ENCODE measurements around the gene PRICKLE1.

Gene PRICKLE1

GRCh38 chr12:42589465-42590329 is at the start of gene PRICKLE1:
Gene PRICKLE1, minus strand, starts transcription at chr12:42589746. Its CDS starts 117,230 bp downstream, at chr12:42472516.
- DNase-seq (ENCODE audit: low spot score) = no peak

DNA sequence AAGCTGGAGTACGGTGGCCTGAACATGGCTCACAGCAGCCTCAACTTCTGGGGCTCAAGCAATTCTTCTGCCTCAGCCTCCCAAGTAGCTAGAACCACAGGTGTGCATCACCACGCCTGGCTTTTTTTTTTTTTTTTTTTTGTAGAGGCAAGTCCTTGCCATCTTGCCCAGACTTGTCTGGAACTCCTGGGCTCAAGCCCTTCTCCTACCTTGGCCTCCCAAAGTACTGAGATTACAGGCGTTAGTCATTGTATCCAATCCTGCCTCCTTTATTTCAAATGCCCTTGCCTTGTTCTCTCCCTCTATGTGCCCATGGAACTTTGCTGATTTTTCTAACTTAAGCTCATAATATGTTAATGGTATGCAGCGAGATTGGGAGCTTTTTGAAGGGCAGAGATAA is 49.2 kb upstream of the PRICKLE1 start:
- no peak for DNase-seq (ENCODE audit: low spot score)

- no peak for DNase-seq (ENCODE audit: low spot score)
Measured at GRCh38 chr12:42638011-42638410, 48.5 kb upstream of the PRICKLE1 start.

DNA sequence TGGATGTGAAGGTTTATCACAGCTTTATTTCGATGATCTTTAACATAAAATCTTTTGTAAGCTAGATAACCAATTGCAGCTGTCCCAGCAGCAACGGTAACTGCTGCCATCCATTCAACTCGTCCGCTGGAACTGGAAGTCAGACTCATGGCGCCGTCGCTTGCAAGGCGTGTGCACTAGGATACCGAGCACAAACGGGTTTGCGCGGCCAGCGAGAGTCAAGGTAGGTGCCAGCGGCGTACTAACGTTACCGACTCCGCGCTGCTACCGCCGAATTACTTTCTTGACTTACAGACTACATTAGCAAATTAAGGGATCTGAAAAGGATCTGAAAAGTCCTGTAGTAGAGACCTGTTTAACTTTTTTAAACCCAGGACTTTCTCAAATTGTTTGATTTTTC is 47.4 kb upstream of the PRICKLE1 start:
- no peak for DNase-seq (ENCODE audit: low spot score)

DNA sequence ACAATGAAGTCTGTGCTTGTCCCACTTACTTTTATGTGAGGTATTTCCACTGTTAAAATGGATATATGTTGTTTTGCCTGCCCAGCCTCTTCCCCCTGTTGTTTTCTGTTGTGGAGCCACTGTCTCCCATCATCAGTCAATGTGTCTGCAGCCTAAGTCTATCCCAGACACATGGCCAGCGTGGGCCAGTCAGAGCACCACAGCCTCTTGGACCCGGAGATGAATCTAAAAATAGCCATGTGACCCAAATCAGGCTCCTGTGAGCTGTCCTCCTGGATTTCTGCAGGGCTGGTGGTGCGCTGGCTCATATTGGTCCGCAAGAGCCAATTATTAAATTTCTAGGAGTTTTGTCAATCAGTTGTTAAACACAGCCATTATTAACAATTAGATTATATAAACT is 44.0 kb upstream of the PRICKLE1 start:
- no peak for DNase-seq (ENCODE audit: low spot score)

DNA sequence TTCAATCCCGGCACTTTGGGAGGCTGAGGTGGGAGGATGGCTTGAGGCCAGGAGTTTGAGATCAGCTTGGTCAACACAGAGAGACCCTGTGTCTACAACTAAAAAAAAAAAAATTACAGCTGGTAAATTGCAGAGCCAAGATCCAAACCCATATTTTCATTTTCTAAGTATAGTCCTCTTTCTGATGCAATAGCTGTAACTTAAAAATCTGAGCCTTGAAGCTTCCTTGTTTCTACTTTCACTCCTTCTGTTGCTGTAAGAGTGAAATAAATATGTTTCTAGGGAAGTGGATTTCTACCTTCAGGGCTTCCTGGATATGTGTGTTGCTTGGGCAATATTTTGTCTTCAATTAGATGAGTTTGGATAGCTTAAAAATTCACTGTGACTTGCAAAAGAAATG is 42.0 kb upstream of the PRICKLE1 start:
- DNase-seq (ENCODE audit: low spot score) = no peak

DNA sequence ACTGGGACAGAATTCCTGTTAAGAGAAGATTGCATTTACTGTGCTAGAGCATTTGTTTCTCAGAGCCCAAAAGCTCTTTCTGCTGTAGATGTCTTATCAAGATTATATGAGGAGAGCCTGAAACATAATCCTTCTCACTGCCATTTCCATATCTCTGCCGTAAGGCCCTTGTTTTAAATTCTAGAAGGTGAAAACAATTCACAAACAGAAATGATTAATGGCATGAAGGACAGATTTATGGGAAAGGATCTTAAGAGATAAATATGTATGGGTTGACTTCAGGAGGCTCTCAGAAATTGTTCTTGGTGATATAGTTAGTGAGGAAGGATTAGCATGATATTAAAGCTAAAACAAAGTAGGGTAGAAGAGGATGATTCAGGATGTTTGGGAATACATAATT is 40.8 kb upstream of the PRICKLE1 start:
- DNase-seq (ENCODE audit: low spot score) = no peak

DNA sequence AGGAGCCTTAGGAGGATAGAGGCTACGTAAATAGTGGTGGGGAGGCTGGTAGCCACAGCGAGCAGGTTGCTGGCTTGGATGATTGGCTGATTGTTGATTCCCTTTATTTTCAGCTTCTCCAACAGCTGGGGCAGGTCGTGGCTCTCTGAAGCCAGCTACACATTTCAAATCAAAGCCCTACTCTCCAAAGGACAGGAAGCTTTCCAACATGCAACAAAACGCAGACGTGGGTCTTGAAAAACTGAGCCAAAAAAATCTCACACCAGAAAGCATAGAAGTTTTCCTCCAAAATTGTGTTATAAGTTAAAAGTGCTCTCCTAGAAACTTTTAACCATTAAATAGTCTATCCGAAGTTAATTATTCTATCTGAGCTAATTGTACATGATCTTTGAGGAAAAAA is 37.6 kb upstream of the PRICKLE1 start:
- no peak for DNase-seq (ENCODE audit: low spot score)

- DNase-seq (ENCODE audit: low spot score) = no peak
Measured at GRCh38 chr12:42625611-42626010, 36.1 kb upstream of the PRICKLE1 start.

DNA sequence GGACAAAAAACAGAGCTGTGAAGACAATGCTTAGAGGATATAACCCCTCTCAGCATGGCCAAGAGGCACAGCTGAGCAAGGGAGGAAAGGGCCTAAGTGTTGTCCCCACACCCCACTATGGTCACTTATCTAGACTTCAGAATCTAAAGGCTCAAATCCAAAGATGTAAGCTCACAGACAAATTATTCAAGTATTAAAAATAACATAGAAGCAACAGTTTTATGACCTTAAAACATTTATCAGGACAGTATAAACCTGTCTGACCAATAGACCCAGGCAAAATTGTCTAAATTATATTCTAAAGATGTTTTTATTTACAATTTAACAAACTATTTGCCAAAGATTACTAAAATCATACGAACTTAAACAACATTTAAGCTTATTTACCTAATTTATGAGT is 28.1 kb upstream of the PRICKLE1 start:
- DNase-seq (ENCODE audit: low spot score) = no peak

- no peak for DNase-seq (ENCODE audit: low spot score)
Measured at GRCh38 chr12:42615006-42615405, 25.5 kb upstream of the PRICKLE1 start.

- DNase-seq (ENCODE audit: low spot score) = no peak
Measured at GRCh38 chr12:42612231-42612613, 22.7 kb upstream of the PRICKLE1 start.

DNA sequence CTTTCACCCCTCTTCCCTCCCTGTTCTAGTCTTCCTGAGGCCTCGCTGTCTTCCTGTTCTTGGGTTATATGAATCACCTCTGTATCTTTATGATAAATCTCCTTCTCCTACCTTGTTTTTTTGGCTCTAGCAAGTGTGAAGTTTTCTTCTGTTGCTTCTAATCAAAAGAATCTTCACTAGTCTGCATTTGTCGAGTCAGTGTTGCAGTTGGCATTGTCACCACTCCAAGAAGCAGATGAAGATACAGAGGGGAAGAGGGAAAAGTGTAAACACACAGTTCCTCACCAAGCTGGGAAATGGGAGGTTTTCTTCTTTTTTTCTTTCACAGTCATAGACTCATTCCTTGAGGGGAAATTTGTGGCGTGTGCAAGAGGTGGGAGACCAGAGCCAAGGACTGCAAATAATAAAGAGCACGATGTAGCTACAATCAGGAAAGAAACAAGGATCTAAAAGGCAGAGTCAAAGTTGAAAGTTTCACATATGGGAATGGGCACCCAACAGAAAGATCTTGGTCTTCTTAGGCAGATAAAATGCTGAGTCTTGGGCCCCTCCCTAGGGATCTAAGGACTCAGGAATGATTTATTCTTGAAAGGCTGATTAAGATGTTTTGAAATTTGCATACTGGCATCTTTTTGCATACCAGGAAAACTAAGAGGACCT is 22.2 kb upstream of the PRICKLE1 start:
- DNase-seq (ENCODE audit: low spot score) = no peak

DNA sequence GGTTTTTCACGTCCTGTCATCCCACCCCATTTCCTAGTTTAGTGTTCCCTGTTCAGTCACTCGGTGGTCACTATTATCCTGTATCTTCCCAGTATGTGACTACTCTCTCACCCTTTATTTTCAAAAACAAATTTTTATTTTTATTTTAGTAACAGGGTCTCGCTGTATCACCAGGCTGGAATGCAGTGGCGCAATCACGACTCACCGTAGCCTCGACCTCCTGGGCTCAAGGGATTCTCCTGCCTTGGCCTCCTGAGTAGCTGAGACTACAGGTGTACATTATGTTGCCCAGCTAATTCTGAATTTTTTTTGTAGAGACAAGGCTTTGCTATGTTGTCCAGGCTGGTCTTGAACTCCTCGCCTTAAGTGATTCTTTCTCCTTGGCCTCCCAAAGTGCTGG is 20.1 kb upstream of the PRICKLE1 start:
- no peak for DNase-seq (ENCODE audit: low spot score)

DNA sequence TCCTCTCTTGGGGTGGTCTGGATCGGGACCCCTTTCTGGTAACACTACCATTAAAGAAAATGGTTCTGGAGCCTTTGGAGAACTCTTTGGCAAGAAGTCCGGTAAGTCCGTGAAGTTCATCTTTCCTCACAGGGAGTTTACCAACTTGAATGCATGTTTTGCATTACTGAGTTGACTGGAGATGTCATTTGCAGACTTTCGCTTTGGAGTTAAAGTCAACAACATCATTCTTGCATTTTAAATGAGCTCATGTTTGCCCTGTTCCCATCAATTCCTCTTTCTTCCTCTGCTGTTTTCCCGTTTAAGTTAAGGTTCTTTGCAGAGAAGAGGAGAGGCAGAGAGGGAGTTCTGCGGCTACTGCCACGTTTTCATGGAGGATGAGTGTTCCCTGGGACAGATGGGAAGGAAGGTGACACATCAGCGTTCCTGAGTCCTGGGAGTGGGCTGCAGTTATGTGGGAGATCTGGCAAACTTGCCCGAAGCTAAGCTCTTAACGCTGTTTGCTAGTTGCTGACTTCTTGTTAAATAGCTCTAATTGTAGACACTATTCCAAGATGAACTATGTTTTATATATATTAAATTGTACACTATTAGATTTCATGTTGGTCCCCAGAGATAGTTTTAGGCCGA is 18.8 kb upstream of the PRICKLE1 start:
- DNase-seq (ENCODE audit: low spot score) = no peak

DNA sequence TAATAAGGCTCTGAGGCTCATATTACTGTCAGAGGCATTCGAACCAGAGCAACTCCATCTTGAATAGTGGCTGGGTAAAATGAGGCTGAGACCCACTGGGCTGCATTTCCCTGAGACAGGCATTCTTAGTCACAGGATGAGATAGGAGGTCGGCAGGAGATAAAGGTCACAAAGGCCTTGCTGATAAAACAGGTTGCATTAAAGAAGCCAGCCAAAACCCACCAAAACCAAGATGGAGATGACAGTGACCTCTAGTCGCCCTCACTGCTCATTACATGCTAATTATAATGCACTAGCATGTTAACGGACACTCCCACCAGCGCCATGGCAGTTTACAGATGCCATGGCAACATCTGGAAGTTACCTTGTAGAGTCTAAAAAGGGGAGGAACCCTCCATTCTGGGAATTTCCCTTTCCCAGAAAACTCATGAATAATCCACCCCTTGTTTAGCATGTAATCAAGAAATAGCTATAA is 18.1 kb upstream of the PRICKLE1 start:
- DNase-seq (ENCODE audit: low spot score) = no peak

DNA sequence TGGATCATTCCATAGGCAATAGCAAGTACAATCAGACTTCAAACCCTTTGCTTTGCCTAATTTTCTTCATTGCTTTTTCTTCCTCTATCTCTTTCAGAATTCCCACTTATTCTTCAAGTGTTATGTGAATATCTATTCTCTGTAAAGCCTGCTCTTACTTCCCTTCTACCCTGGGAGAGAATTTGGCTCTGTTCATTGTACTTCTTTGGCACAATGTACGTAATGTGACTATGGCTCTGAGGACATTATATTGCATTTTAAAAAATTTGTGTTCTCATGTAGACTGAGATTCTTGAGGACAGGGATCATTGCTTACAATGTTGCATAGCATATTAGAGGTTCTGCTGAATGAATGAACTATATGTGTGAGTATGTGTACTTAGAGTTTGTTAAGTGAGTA is 16.9 kb upstream of the PRICKLE1 start:
- no peak for DNase-seq (ENCODE audit: low spot score)

GRCh38 chr12:42605685-42606084 is 16.1 kb upstream of the PRICKLE1 start:
- DNase-seq (ENCODE audit: low spot score) = no peak

DNA sequence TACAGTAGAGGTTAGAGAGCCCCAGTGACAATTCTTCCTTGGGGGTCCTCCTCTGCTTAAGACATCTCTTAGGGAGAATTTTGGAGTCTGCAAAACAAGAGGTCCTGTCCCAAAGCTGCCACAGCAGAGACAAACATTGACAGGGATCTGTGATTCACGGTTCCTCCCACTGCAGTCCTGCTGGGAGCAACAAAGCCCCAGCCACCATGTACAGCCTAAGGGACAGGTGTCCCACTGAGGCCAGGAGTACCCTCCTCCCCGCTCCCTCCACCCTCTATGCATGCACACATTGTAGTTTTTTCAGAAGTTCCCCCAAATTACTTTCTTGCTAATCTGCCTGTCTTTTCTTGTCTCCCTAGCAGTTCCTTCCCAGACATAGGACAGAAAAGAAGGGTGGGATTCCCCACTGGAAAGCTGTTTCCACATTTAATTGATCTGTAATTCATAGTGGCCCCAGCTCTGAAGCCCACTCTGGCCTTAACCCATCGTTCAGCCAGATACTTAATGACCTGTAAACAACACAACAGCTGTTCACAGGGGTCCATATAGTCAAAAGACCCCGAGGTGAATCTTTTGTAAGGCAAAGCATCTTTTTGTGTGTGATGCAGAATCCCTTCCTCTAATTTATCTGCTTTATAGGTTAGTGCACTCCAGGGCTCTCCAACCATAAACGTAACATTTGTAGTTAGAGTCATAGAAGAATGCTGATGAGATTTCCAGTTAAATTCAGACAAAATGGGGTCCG is 13.9 kb upstream of the PRICKLE1 start:
- no peak for DNase-seq (ENCODE audit: low spot score)

GRCh38 chr12:42593874-42594273 is 4.3 kb upstream of the PRICKLE1 start:
- no peak for DNase-seq (ENCODE audit: low spot score)

DNA sequence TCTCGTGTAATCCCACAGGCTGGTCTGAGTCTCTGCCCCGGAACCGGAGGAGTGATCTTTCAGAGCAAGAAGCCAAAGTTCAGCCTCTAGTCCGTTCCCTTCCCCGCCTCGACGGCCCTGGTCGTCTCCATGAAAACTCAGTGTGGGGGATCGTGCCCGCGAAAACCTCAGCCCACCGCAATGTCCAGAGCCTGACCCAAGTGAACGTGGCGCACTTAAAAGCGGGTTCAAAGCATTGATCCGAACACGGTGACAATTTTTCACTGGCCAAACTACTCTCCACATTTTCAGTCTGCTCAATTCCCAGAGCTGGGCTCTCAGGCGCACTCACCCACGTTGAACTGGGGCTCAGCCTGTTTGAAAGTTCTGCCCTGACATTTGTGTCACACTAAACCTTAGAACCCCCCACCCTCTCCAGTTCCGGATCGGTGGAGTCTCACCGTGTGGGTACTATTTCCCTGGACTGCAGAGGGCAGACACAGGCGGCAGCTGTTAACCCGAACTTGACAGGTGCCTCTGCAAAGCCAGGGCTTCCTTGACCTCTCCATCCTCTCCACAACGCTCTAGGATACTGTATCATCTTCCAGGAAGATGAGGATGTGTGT is 886 bp upstream of the PRICKLE1 start:
- no peak for DNase-seq (ENCODE audit: low spot score)
